SH-SY5Y (cell line): Measurements from ENCODE around the gene GALNT11.

Source experiments
- GATA2 ChIP-seq: IDR thresholded peaks from 2 replicates; pipeline ENCODE4 v1.6.1; 2011; ENCODE audit warnings: mild to moderate bottlenecking, low read depth, low read length
- GATA3 ChIP-seq: IDR thresholded peaks from 2 replicates; pipeline ENCODE4 v1.6.1; 2011; ENCODE audit warnings: low read depth, mild to moderate bottlenecking, low read length, moderate library complexity

- TF ChIP-seq GATA3 (no peak), GATA2 (no peak)
These were observed 49.2 kb downstream of the GALNT11 start for GRCh38 chr7:152074673-152075072.
